ENCODE measurements around the gene ZPR1.
A peak's percentile ranks its signal among the peaks of the same experiment; 100 is the strongest.

Gene ZPR1

DNA sequence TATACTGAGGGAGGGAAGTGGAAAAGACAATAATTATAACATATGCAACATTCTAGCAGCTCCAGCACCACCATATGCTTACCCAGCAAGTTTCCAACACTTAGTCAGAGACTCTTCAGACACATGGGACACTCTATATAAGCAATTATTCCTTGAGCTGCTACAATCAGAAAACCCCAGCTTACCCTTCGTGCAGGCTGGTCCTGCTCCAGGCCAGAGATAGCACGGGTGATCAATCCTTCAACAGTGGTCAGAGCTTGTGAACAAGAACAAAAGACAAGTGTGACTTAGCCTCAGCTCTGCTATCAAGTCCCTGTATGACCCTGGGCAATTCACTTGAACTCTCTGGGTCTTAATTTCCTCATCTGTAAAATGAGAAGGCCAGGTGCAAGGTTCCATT is 1.5 kb downstream of the ZPR1 start:
- Histone ChIP-seq H3K27me3 (ENCODE audit: insufficient read depth, poor library complexity, severe bottlenecking) (no peaks in the 10 kb centered on the region), H3K27ac (ENCODE audit: poor library complexity, severe bottlenecking) (no peak overlapping the region), H3K36me3 (ENCODE audit: low read depth) (peaks cover 54% of the 10 kb centered on the region), H3K4me3 (ENCODE audit: severe bottlenecking) (no peak overlapping the region), H3K9me3 (ENCODE audit: severe bottlenecking) (no peaks in the 10 kb centered on the region), H3K4me1 (ENCODE audit: insufficient read depth, poor library complexity, severe bottlenecking) (peaks cover 4% of the 10 kb centered on the region)
- ATAC-seq (ENCODE audit: low read depth) = no peak
- DNase-seq (ENCODE audit: low spot score) = no peak
- TF ChIP-seq, protein P1, sequence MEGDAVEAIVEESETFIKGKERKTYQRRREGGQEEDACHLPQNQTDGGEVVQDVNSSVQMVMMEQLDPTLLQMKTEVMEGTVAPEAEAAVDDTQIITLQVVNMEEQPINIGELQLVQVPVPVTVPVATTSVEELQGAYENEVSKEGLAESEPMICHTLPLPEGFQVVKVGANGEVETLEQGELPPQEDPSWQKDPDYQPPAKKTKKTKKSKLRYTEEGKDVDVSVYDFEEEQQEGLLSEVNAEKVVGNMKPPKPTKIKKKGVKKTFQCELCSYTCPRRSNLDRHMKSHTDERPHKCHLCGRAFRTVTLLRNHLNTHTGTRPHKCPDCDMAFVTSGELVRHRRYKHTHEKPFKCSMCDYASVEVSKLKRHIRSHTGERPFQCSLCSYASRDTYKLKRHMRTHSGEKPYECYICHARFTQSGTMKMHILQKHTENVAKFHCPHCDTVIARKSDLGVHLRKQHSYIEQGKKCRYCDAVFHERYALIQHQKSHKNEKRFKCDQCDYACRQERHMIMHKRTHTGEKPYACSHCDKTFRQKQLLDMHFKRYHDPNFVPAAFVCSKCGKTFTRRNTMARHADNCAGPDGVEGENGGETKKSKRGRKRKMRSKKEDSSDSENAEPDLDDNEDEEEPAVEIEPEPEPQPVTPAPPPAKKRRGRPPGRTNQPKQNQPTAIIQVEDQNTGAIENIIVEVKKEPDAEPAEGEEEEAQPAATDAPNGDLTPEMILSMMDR (IDR thresholded peaks at IDR 0.05; ENCODE audit: poor library complexity, severe bottlenecking) = no peak

DNA sequence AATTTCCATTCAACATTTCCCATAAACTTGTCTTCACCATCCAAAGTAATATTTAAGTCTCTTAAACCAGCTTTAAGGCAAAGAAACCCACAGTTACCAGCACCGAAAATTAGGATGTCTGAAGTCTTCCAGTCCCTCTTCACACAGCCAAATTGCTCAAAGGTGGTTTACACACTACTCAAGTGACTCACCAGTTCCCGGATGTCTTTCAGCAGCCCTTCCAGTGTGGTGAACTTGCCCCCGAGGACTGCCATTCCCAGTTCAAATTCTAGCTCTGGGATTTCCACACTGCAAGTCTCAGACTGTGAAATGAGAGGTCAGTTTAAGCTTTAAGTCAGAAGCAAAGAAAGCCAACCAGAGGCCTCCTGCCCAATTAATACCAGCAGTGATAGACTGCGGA is 5.1 kb downstream of the ZPR1 start:
- ATAC-seq (ENCODE audit: low read depth) (0 out of 3 replicates have a peak, but pooled peaks have one; percentile 36), DNase-seq (ENCODE audit: low spot score) (no peak)
- TF ChIP-seq, protein P1 (IDR thresholded peaks at IDR 0.05; ENCODE audit: poor library complexity, severe bottlenecking) = no peak
- no peak overlapping the region for H3K4me3 ChIP-seq (ENCODE audit: severe bottlenecking)
- H3K9me3 ChIP-seq (ENCODE audit: severe bottlenecking) = no peaks in the 10 kb centered on the region
- H3K27ac ChIP-seq (ENCODE audit: poor library complexity, severe bottlenecking) = no peak overlapping the region
- H3K27me3 ChIP-seq (ENCODE audit: insufficient read depth, poor library complexity, severe bottlenecking) = no peaks in the 10 kb centered on the region
- peaks cover 4% of the 10 kb centered on the region for H3K4me1 ChIP-seq (ENCODE audit: insufficient read depth, poor library complexity, severe bottlenecking)
- peaks cover 90% of the 10 kb centered on the region for H3K36me3 ChIP-seq (ENCODE audit: low read depth)

DNA sequence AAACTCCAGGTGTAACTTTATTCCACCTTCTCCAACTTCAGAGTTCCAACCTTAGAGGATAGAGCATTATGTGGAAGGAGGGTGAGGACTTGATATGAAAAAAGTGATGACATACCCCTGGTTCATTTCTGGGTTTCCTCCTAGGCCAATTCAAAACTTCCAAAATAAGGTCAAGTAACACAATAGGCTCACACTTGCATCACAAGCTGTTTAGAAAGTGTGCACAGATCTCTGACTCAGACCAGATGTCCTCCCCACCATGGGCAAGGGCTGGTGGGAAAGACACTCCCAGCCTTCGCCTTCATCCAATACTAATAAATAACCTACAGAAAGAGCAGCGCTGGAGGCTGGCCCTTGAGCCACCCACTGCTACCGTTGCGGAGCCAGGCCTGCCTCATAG is 9.3 kb downstream of the ZPR1 start:
- no peak overlapping the region for H3K27ac ChIP-seq (ENCODE audit: poor library complexity, severe bottlenecking)
- H3K4me3 ChIP-seq (ENCODE audit: severe bottlenecking) = no peak overlapping the region
- H3K4me1 ChIP-seq (ENCODE audit: insufficient read depth, poor library complexity, severe bottlenecking) = peaks cover 8% of the 10 kb centered on the region
- DNase-seq (ENCODE audit: low spot score) (no peak), ATAC-seq (ENCODE audit: low read depth) (no peak)
- H3K27me3 ChIP-seq (ENCODE audit: insufficient read depth, poor library complexity, severe bottlenecking) = peaks cover 3% of the 10 kb centered on the region
- peaks cover 58% of the 10 kb centered on the region for H3K36me3 ChIP-seq (ENCODE audit: low read depth)
- TF ChIP-seq, protein P1 (IDR thresholded peaks at IDR 0.05; ENCODE audit: poor library complexity, severe bottlenecking) = no peak
- H3K9me3 ChIP-seq (ENCODE audit: severe bottlenecking) = no peaks in the 10 kb centered on the region

DNA sequence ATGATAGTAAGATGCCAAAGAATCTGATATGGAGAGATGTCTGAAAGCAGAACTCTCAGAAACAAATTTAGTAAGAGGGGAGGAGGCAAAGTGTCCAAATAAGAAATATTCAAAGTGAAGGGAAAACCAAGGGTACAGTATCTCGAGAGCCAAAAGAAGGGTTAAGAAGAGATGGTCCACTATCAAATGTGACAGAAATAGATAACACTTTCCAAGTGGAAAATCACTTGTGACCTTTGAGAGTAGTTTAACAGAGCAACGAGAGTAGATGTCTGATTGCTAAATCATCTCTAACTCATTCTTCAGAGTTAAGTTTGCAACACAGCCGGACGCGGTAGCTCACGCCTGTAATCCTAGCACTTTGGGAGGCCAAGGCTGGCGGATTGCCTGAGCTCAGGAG is 10.8 kb downstream of the ZPR1 start:
- ATAC-seq (ENCODE audit: low read depth) (no peak), DNase-seq (ENCODE audit: low spot score) (no peak)
- Histone ChIP-seq H3K4me3 (ENCODE audit: severe bottlenecking) (no peak overlapping the region), H3K27ac (ENCODE audit: poor library complexity, severe bottlenecking) (no peak overlapping the region), H3K36me3 (ENCODE audit: low read depth) (peaks cover 43% of the 10 kb centered on the region), H3K9me3 (ENCODE audit: severe bottlenecking) (no peaks in the 10 kb centered on the region), H3K27me3 (ENCODE audit: insufficient read depth, poor library complexity, severe bottlenecking) (peaks cover 3% of the 10 kb centered on the region), H3K4me1 (ENCODE audit: insufficient read depth, poor library complexity, severe bottlenecking) (peaks cover 8% of the 10 kb centered on the region)
- TF ChIP-seq, protein P1 (IDR thresholded peaks at IDR 0.05; ENCODE audit: poor library complexity, severe bottlenecking) = no peak

DNA sequence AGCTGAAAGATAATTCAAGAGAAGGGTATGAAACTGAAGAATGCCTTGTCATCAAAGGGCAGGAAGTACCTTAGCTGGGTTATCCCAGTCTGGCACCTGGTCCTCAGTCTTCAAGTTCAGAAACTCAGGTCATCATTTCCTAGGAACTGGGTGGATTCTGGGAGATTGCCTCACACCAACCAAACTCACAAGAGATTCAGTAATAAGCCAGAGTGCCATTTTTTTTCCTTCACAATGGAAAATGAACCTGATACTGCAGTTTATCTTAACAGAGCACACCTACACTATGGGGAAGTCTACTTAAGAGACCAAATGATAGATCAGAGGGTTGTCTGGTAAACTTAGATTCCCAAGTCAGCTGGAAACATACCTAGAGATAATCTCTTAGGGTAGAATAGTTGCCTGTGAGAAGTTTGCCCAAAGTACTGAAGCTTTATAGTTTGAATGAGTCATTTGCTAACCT is 11.3 kb downstream of the ZPR1 start:
- H3K27me3 ChIP-seq (ENCODE audit: insufficient read depth, poor library complexity, severe bottlenecking) = peaks cover 3% of the 10 kb centered on the region
- no peaks in the 10 kb centered on the region for H3K9me3 ChIP-seq (ENCODE audit: severe bottlenecking)
- H3K36me3 ChIP-seq (ENCODE audit: low read depth) = peaks cover 40% of the 10 kb centered on the region
- TF ChIP-seq, protein P1 (IDR thresholded peaks at IDR 0.05; ENCODE audit: poor library complexity, severe bottlenecking) = no peak
- DNase-seq (ENCODE audit: low spot score) (no peak), ATAC-seq (ENCODE audit: low read depth) (no peak)
- no peak overlapping the region for H3K4me3 ChIP-seq (ENCODE audit: severe bottlenecking)
- no peak overlapping the region for H3K27ac ChIP-seq (ENCODE audit: poor library complexity, severe bottlenecking)
- peaks cover 11% of the 10 kb centered on the region for H3K4me1 ChIP-seq (ENCODE audit: insufficient read depth, poor library complexity, severe bottlenecking)
